HG03139 (cell line): Measurements from ENCODE around the gene UROS.

Experiments used
- ATAC-seq: cut with Tn5 transposase; IDR thresholded peaks from one replicate; pipeline ENCODE4 v1.9.1; 2021; ENCODE audit not compliant: unreplicated experiment

UROS gene

DNA sequence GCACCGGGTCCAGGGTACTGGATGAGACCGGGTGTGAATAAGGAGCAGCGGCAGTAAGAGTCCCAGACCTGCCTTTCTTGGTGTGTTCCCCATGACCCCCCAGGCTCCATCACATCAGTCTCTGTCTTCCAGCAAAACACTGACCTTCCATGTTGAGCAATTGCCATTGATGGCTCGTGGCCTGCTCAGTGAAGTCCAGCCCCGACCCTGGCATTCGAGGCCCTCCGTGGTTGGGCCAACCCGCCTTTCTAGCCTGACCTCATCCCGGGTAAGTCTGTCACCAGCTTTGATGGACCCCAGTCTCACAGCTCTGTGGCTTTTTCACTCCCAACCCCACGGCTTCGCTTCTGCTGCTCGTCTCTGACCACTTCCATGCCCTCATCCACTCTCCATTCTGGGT, 53.9 kb downstream of the UROS start:
- ATAC-seq = no peak

DNA sequence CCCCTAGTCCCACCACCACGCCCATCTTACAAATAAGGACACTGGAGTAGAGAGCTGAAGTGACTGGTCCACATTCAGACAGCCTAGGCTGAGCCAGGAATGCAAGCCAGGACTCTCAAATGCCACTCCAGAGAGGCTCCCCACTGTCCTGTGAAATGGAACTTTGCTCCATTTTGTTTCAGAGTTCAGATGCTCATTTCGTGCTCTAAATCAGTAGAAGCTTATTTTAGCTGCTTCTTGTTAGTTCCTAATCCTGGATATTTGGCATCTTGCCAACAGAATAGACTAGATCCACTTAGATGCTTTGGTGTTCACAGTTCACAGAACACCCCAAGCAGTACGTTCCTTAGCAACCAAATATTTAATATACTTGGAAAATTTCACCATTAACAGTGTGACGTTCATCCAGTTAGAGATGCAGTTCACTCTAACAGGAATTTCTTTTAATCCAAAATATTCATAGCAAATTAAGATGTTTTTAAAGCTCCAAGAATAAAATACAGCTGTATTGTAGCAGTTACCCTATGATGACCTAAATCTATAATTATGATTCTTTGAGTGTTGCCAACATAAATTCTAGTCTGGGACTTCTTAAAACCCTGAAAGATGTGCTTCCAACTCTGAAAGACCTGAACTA, 54.7 kb downstream of the UROS start:
- no peak for ATAC-seq

DNA sequence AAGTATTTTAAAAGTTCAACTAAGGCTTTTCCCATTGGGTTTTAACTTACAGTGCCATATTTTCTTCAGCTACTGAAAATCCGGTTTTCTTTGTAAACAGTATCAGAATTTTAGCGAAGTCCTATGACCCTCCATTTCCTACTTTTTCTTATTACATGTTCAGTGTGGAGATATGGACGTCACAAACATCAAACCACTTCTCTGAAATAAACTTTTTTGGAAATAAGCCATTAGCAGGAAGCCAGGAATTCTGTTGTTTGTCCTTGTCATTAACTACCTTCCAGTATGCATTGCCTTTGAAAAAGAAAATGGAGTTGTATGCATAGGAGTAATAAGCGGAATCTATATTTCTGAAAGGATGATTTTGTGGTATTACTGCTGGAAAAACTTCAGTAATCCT, 56.5 kb downstream of the UROS start:
- no peak for ATAC-seq

DNA sequence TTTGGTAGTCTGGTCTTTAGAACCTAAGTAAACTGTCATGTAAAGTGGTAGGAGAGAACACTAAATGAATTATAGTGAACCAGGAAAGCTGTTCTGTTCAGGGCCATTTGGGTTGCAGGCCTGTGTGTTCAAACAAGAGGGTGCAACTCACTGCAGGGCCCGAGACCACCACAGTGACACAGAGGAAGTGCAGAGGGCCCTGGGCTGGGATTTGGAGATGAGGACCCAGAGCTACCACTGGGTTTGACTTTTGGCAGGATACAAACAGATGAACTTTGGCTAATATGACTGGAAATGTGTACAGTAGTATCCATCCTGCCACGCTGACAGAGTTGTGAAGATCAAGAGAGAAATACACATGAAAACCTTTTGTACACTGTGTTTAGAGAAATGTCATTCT, 57.2 kb downstream of the UROS start:
- no peak for ATAC-seq

DNA sequence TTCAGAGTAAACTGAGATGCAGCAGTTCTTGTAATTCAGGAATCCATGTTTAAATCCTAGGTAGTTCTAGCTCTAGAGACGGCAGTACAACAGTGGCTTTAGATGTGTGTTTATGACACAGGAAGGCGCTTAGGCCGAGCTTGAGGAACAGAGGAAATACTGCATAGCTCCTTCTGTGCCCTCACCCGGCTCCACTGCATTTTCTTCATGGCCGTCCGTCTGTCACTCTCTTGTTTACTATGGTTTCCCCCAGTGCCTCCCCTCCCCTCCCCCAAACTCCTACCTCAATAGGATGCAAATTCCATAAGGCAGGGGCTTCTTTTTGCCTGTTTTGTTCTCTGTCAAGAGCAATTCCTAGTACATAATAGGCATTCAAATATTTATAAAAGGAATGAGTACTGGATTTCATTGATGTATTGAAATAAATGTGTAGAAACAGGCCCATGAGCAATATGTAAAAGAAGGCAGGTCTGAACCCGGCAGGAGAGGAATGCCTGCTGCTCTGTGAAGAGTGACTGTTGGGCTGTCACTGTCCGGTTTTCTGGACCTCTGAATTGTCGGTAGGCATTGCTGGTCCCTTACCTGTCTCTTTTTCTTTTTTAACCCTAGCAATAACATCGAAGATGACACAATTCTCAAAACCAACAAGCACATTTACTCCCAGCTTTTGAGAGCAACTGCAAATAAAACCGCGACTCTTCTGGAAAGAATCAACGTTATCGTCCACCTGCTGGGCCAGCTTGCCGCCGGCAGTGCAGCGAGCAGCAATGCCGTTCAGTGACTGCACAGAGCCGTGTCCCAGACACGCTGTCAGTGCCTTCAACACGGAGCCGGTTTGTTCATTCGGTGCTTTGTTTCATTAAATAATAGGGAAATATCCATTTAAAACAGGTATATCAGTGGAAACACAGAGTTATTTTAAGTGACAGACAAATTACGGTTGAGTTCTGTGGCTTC, 60.1 kb downstream of the UROS start:
- no peak for ATAC-seq

DNA sequence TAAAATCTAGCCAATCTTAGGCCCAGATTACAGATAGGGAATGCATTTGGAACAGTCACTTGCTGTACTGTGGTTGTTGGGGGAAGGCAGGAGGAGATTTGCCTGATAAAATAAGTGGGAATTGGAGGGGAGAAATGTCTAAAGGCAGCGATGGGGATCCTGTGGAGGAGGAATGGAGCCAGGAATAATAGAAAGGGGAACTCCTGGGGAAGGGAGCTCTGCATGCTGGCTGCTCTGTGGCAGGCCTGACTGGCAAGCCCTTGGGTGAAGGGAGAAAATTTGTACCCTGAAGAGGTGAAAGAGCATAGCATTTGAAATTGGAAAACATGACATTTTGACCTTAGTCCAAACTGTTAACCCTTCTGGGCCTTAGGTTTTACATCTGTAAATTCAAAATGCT, 61.1 kb downstream of the UROS start:
- no peak for ATAC-seq

DNA sequence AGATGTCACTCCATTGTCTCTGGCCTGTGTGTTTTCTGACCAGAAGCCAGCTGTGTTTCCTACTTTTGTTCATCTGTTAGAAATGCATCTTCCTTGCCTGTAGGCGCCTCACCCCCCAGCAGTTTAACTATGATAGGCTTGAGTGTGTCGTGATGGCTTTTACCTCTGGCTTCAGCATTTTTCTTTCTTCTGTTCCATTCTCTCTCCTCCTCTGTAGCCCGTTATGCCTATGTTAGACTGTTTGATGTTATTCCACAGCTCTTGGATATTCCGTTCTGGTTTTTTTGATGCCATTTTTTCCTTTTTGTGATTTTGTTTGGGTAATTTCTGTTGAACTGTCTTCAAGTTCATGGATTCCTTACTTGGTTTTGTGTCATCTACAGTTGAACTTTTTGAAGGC, 65.3 kb downstream of the UROS start:
- ATAC-seq = no peak

DNA sequence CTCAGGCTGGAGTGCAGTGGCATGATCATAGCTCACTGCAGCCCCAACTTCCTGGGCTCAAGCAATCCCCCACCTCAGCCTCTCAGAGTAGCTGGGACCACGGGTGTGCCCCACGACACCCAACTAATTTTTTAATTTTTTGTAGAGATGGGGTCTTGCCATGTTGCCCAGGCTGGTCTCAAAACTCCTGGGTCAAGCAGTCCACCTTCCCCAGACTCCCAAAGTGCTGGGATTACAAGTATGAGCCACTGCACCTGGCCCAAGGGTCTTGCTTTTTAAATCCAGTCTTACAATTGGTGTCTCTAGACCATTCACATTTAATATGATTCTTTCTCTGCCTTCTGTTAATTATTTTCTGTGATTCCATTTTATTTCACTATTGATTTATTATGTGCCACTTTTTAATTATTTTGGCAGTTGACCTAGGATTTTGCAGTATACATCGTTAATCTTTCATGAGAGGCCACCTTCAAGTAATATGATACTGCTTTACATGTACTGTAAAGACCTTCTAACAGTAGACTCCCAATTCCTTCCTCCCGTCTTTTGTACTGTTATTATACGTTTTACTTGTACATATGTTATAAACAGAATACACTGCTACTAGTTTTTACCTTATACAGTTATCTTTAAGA, 66.1 kb downstream of the UROS start:
- ATAC-seq = no peak

DNA sequence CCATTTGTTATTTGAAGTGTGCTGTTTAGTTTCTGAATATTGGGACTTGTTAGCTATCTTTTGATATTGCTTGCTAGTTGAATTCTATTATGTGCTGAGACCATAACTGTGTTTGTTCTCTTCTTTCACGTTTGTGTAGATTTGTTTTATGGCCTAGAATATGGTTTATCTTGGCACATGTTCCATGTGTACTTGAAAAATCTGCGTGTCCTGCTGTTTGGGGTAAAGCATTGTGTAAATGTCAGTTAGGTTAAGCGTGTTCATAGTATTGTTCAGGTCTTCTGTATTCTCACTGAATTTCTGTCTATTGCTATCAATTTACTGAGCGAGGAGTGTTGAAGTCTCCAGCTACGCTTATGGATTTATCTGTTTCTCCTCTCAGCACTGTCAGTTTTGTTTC, 66.9 kb downstream of the UROS start:
- no peak for ATAC-seq

DNA sequence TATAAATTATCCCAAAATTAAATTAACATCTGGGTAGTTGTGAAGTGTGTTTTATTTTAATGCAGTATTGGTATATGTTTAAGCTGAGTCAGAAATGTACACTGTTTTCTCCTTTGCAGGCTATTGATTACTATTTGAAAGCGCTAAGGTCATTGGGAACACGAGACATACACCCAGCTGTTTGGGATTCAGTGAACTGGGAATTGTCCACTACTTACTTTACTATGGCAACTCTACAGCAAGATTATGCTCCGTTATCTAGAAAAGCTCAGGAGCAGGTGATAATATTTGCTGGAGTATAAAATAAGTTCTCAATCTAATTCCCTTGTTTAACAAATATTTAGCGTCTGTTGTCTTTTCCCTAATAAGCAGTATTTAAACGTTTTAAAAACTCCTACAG, 75.6 kb downstream of the UROS start:
- no peak for ATAC-seq

DNA sequence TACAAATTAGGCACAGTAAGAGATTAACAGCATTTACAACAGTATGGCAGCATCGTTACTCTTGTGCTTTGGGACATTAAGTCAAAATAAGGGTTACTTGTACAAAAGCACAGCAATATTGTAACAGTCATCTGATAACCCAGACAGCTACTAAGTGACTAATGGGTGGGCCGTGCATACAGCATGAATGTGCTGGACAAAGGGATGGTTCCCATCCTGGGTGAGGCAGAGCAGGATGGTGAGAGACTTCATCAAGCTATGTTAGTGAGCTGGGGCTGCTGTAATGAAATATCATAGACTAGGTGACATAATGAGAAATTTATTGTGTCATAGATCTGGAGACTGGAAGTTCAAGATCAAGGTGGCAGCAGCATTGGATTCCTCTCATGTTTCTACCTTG, 78.1 kb downstream of the UROS start:
- ATAC-seq = no peak

DNA sequence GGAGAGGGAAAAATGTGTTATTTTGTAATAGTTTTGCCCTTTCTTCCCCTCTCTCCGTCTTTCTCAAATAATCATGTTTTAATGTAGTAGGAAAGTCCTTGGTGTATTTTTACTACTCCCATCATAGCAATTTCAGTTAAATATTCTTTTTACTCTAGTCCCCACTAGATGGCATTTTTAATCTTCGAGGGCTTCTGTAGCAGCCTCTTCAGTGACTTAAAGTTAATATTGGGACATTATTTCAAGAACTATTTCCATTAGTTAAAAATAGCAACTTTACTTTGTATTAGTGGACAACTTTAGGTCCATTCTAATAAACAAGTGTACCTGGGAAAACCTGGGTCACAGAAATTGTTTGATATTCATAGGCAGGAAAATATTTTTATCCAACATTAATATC, 80.6 kb downstream of the UROS start:
- no peak for ATAC-seq

DNA sequence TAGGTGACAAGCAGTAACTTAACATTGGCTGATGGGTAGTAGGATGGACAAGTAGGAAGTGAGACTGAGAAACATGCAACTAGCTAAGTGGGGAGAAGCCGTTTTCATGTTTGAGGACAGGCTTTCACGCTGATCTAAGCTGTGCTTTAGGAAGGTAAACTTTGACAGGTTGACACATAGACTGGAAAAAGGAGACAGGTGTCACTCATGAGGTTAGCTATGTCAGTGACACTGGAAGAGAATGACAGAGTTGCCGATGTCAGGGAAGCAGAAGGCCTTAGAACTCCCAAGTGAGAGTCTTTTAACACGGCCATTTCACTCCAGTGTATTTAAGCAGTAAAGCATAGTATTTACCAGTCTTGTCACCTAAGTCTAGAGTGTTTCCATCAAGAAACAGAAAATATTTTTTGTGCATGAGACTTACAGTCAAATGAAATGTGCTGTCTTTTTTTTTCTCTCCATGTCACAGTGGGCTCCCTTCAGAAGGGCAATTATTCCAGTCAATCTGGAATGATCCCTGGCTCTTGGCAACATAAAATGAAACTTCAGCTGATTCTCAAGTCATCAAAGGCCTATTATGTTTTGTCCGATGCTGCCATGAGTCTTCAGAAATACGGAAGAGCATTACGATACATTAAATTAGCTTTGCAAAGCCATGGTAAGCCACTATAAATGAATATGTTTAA, 82.9 kb downstream of the UROS start:
- ATAC-seq = no peak
